ENCODE data around the gene DUXB. TPM values are rescaled to one million over a fixed set of nuclear protein-coding genes. Genes with fewer than 3 reads are reported as not detected.

DUXB gene
- total RNA-seq, 1 experiment from 2014 or later: not detected

- Histone ChIP-seq H3K9ac (ENCODE audit: extremely low read depth, insufficient read length, low read length) (no peak overlapping the region), H3K18ac (ENCODE audit: insufficient read length, low read depth, low read length) (no peak overlapping the region), H3K4ac (ENCODE audit: low read depth, low read length) (no peak overlapping the region), H2AFZ (ENCODE audit: low read length) (no peak overlapping the region), H3K23ac (ENCODE audit: insufficient read length, low read depth, low read length) (no peak overlapping the region), H3K79me2 (ENCODE audit: insufficient read depth, low read length) (no peaks in the 10 kb centered on the region), H2AK5ac (ENCODE audit: insufficient read length, low read length) (no peak overlapping the region), H4K5ac (ENCODE audit: insufficient read length, low read depth, low read length) (no peak overlapping the region), H3K56ac (ENCODE audit: insufficient read length, low read depth, low read length) (no peak overlapping the region), H3K27me3 (ENCODE audit: insufficient read depth, low read length) (no peaks in the 10 kb centered on the region), H4K8ac (replicated peaks; ENCODE audit: insufficient read length, low read depth, low read length) (no peak overlapping the region), H3K79me1 (ENCODE audit: insufficient read depth, low read depth, low read length, poor library complexity, severe bottlenecking) (no peaks in the 10 kb centered on the region), H3K9me3 (ENCODE audit: control insufficient read depth, low read depth, low read length) (no peaks in the 10 kb centered on the region), H2BK15ac (ENCODE audit: low read depth, low read length) (no peak overlapping the region), H2BK120ac (ENCODE audit: low read depth, low read length, poor library complexity, severe bottlenecking) (no peak overlapping the region), H4K91ac (ENCODE audit: insufficient read length, low read depth, low read length) (no peak overlapping the region), H3K4me2 (ENCODE audit: insufficient read depth, insufficient read length, low read length) (no peak overlapping the region), H3K27ac (ENCODE audit: insufficient read length, low read depth, low read length) (no peak overlapping the region), H4K20me1 (ENCODE audit: control insufficient read depth, insufficient read depth, insufficient read length) (no peaks in the 10 kb centered on the region), H3K23me2 (ENCODE audit: insufficient read length, low read depth, low read length, poor library complexity, severe bottlenecking) (peaks cover 2% of the 10 kb centered on the region), H2BK20ac (ENCODE audit: low read depth, low read length, poor library complexity, severe bottlenecking) (no peak overlapping the region), H3K4me1 (ENCODE audit: insufficient read depth, low read length) (no peaks in the 10 kb centered on the region), H2BK12ac (ENCODE audit: insufficient read length, low read depth, low read length) (no peak overlapping the region), H2BK5ac (ENCODE audit: insufficient read length, low read length) (no peak overlapping the region), H3K14ac (ENCODE audit: insufficient read depth, low read length) (no peak overlapping the region), H3T11ph (ENCODE audit: low read length) (no peak overlapping the region)
- H3K27me3 Mint-ChIP-seq (ENCODE audit: low read depth): peaks cover 13% of the 10 kb centered on the region
- H3K27ac Mint-ChIP-seq: no peak overlapping the region
- no peaks in the 10 kb centered on the region for H3K4me1 Mint-ChIP-seq
- no peak overlapping the region for H3K4me3 Mint-ChIP-seq
- WGBS (ENCODE audit: extremely low coverage, insufficient read length, low lambda C conversion rate): no CpG with 5 or more reads among the region's 3 CpGs
- no peak for DNase-seq
- no peaks in the 10 kb centered on the region for H3K36me3 Mint-ChIP-seq (ENCODE audit: insufficient read depth in 1 of 3, low read depth in 3 of 3)
- no peak for TF ChIP-seq CTCF (conservative IDR thresholded peaks at IDR 0.05)
- H3K9me3 Mint-ChIP-seq: peaks cover 13 to 18% of the 10 kb centered on the region in 2 experiments
These were observed 49.3 kb upstream of the DUXB start for GRCh38 chr16:75750528-75750927.

All from H9 (cell line).